Measurements from ENCODE around the gene HP. TPM values are rescaled to one million over a fixed set of nuclear protein-coding genes. Genes with fewer than 3 reads are reported as not detected.

HP gene
- total RNA-seq, 1 donor from 2014 or later = not detected

- Mint-ChIP-seq H3K36me3 (ENCODE audit: low read depth) (no peaks in the 10 kb centered on the region), H3K27ac (ENCODE audit: unreplicated experiment) (no peak overlapping the region), H3K4me3 (no peak overlapping the region), H3K9me3 (no peaks in the 10 kb centered on the region), H3K4me1 (peaks cover 5% of the 10 kb centered on the region), H3K27me3 (ENCODE audit: low read depth) (no peaks in the 10 kb centered on the region)
- no peak for DNase-seq (ENCODE audit: low read depth, low spot score)
- TF ChIP-seq, protein P1, sequence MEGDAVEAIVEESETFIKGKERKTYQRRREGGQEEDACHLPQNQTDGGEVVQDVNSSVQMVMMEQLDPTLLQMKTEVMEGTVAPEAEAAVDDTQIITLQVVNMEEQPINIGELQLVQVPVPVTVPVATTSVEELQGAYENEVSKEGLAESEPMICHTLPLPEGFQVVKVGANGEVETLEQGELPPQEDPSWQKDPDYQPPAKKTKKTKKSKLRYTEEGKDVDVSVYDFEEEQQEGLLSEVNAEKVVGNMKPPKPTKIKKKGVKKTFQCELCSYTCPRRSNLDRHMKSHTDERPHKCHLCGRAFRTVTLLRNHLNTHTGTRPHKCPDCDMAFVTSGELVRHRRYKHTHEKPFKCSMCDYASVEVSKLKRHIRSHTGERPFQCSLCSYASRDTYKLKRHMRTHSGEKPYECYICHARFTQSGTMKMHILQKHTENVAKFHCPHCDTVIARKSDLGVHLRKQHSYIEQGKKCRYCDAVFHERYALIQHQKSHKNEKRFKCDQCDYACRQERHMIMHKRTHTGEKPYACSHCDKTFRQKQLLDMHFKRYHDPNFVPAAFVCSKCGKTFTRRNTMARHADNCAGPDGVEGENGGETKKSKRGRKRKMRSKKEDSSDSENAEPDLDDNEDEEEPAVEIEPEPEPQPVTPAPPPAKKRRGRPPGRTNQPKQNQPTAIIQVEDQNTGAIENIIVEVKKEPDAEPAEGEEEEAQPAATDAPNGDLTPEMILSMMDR (conservative IDR thresholded peaks at IDR 0.05) = no peak
Measured at GRCh38 chr16:72013888-72014581, 40.3 kb upstream of the HP start.

DNA sequence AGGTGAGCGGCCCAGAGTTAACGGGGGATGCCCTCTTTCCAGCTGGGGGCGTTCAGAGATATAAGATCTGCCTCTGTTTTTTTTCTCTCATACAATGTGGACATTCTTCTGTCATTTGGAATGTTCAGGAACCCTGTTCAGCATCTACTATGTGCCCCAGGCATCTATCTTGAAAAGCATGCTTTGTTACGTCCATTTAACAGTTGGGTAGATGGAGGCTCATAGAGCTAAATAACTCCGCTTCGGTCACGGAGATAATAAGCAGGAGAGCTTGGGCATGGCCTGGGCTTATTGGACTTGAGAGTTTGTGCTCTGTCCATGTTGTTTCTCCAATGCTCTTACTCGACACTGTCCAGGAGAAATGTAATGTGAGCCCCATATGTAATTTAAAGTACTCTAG, 39.6 kb upstream of the HP start:
- no peak overlapping the region for H3K4me3 Mint-ChIP-seq

GRCh38 chr16:72015124-72015523, 39.2 kb upstream of the HP start:
- Mint-ChIP-seq H3K9me3 (no peaks in the 10 kb centered on the region), H3K36me3 (ENCODE audit: low read depth) (peaks cover 3% of the 10 kb centered on the region), H3K4me3 (no peak overlapping the region), H3K27ac (ENCODE audit: unreplicated experiment) (no peak overlapping the region), H3K4me1 (peaks cover 3% of the 10 kb centered on the region), H3K27me3 (ENCODE audit: low read depth) (no peaks in the 10 kb centered on the region)
- TF ChIP-seq, protein P1 (conservative IDR thresholded peaks at IDR 0.05) = no peak
- no peak for DNase-seq (ENCODE audit: low read depth, low spot score)

More for the DNA sequence above, 39.6 kb upstream of the HP start:
- Mint-ChIP-seq H3K36me3 (ENCODE audit: low read depth) (peaks cover 3% of the 10 kb centered on the region), H3K4me1 (peaks cover 5% of the 10 kb centered on the region), H3K27ac (ENCODE audit: unreplicated experiment) (no peak overlapping the region), H3K27me3 (ENCODE audit: low read depth) (no peaks in the 10 kb centered on the region), H3K9me3 (no peaks in the 10 kb centered on the region)
- TF ChIP-seq, protein P1 (conservative IDR thresholded peaks at IDR 0.05) = no peak
- DNase-seq (ENCODE audit: low read depth, low spot score) = no peak

GRCh38 chr16:72018470-72018869, 35.8 kb upstream of the HP start:
- no peak overlapping the region for H3K4me3 Mint-ChIP-seq
- DNase-seq (ENCODE audit: low read depth, low spot score) = no peak
- peaks cover 5% of the 10 kb centered on the region for H3K36me3 Mint-ChIP-seq (ENCODE audit: low read depth)
- H3K27me3 Mint-ChIP-seq (ENCODE audit: low read depth) = no peaks in the 10 kb centered on the region
- no peaks in the 10 kb centered on the region for H3K4me1 Mint-ChIP-seq
- no peak overlapping the region for H3K27ac Mint-ChIP-seq (ENCODE audit: unreplicated experiment)
- H3K9me3 Mint-ChIP-seq = no peaks in the 10 kb centered on the region
- TF ChIP-seq, protein P1 (conservative IDR thresholded peaks at IDR 0.05) = no peak

DNA sequence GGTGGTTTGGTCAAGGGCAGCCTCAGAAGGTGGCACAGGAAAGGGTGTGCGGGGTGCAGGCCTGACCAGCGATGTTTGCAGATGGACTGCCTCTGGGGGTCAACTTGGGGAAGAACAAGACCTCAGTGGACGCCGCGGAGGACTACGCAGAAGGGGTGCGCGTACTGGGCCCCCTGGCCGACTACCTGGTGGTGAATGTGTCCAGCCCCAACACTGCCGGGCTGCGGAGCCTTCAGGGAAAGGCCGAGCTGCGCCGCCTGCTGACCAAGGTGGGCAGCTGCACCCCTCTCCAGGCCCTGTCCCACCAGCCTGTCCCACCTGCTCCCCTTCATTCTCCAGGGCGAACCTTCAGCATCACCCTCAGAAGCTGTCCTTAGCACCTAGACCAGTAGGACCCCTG, 33.3 kb upstream of the HP start:
- TF ChIP-seq, protein P1 (conservative IDR thresholded peaks at IDR 0.05) = peak; percentile 52
- Mint-ChIP-seq H3K4me1 (no peaks in the 10 kb centered on the region), H3K36me3 (ENCODE audit: low read depth) (peaks cover 7% of the 10 kb centered on the region), H3K9me3 (no peaks in the 10 kb centered on the region), H3K27me3 (ENCODE audit: low read depth) (no peaks in the 10 kb centered on the region), H3K4me3 (no peak overlapping the region), H3K27ac (ENCODE audit: unreplicated experiment) (no peak overlapping the region)
- DNase-seq (ENCODE audit: low read depth, low spot score) = peak; percentile 19

Data from neural crest cell (in vitro differentiated cells).